HG03108 (cell line): ENCODE measurements around the gene FRAT2.

Source experiments
- ATAC-seq: cut with Tn5 transposase; IDR thresholded peaks from one replicate; pipeline ENCODE4 v1.9.1; 2021; ENCODE audit warnings: moderate library complexity; ENCODE audit not compliant: unreplicated experiment

The FRAT2 gene

GRCh38 chr10:97327348-97328294 is 6.9 kb downstream of the FRAT2 start:
- ATAC-seq = no peak

DNA sequence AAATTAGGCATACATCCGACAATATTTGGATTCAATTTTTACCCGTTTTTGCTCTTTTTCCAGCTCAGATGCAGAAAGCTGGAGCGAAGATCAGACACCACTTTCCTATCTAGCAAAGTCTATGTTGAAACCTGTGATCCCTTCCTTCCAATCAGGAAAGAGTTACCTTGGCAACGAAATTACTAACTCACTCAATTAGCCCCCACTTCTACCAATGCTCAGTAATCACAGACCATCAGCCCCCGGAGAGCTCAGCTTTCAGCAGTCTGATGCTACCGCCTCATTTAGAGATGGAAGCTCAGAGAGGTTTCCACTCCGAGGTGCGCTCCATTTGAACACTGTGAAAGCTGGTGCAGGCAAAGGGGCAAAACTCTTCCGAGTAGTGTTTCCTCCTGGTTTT is 8.8 kb downstream of the FRAT2 start:
- ATAC-seq = no peak

GRCh38 chr10:97323501-97323900 is 11.0 kb downstream of the FRAT2 start:
- ATAC-seq = no peak

DNA sequence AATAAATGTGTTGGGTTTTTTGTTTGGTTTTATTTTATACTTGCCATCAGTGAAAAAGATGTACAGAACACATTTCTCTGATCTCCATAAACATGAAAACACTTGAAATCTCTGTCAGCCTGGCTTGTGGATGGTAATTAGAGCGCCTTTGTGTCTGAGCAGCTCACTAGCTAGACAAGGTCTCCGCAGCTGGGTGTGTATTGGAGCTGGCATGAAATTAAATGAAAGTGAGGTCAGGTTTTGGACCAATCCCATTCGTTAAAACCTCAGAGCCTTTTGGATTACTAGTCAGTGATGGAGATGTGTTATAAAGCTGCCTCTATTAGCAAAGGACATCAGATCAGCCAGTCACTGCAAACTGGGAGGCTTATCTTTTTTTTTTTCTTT is 12.7 kb downstream of the FRAT2 start:
- ATAC-seq = no peak

GRCh38 chr10:97321032-97321803 is 13.3 kb downstream of the FRAT2 start:
- ATAC-seq = no peak

- no peak for ATAC-seq
These were observed 14.0 kb downstream of the FRAT2 start for GRCh38 chr10:97320480-97321031.

DNA sequence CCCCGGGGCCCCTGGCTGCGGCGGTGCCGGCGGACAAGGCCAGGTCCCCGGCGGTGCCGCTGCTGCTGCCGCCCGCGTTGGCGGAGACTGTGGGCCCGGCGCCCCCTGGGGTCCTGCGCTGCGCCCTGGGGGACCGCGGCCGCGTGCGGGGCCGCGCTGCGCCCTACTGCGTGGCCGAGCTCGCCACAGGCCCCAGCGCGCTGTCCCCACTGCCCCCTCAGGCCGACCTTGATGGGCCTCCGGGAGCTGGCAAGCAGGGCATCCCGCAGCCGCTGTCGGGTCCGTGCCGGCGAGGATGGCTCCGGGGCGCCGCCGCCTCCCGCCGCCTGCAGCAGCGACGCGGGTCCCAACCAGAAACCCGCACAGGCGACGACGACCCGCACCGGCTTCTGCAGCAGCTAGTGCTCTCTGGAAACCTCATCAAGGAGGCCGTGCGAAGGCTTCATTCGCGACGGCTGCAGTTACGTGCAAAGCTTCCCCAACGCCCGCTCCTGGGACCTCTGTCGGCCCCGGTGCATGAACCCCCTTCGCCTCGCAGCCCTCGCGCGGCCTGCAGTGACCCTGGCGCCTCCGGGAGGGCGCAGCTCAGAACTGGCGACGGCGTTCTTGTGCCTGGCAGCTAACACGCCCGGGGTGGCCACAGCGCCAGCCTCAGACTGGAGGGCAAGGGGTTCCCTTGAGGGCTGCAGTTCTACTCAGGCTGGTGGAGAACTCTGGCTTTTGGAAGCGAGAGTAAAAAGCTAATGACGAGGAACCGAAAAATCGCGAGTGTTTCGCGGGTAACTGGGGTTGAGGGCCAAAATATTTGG is 14.7 kb downstream of the FRAT2 start:
- peak; percentile 36 for ATAC-seq

DNA sequence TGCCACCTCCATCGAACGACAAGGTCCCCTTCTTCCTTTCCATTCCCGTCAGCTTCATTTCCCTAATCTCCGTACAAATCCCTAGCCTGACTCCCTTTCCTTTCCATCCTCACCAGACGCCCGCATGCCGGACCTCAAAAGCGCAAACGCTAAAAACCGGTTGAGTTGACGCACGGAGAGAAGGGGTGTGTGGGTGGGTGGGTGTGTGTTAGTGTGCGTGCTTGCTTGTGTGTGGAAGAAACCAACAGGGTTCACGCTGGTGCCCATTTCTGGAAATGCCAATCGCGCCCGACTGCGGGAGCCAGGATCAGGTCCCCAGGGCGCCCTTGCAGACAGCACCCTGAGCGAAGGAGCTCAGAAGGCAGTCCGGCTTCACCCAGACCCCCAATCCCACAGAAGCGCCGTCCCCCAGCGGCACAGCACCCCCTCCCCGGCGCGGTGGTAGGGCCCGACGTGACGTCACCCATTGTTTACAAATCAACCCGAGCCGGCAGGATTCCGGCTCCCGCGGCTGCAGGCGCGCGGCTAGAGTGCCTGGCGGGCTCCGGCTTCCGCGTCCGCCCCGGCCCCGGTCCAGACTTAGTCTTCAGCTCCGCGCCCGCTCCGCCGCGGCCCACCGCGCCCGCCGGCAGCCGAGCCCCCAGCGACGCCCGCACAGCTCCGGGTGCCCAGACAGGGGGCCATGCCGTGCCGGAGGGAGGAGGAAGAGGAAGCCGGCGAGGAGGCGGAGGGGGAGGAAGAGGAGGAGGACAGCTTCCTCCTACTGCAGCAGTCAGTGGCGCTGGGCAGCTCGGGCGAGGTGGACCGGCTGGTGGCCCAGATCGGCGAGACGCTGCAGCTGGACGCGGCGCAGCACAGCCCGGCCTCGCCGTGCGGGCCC is 15.5 kb downstream of the FRAT2 start, which contains the start of gene FRAT1:
FRAT1 (plus strand) TSS at position 500 of the 880 bp plus-strand sequence; CDS start at position 683, 183 bp downstream.
- ATAC-seq = peak; percentile 76

DNA sequence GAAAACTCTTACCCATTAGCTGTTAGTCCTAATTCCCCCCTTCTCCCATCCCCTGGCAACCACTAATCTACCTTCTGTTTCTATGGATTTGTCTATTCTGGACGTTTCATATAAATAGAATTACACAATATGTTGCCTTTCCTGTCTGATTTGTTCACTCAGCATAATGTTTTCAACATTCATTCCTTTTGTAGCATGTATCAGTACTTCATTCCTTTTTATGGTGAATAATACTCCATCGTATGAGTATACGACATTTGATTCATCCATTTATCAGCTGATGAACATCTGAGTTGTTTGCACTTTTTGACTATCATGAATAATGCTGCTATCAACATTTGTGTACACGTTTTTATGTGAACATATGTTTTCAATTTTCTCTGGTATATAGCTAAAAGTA is 19.9 kb downstream of the FRAT2 start:
- no peak for ATAC-seq

DNA sequence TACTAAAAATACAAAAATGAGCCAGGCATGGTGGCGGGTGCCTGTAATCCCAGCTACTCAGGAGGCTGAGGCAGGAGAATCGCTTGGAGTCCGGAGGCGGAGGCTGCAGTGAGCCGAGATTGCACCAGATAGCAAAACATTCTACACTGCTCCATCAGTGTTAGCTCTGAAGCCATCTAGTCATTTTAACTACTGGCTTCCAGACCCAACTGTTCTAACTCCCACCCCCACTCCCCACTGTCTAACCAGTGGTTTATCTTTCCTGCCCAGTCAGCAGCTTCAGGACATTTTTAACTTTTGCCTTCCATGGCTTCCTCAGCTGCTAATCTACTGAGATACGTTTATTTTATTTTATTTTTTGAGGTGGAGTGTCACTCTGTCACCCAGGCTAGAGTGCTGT is 21.6 kb downstream of the FRAT2 start:
- no peak for ATAC-seq

DNA sequence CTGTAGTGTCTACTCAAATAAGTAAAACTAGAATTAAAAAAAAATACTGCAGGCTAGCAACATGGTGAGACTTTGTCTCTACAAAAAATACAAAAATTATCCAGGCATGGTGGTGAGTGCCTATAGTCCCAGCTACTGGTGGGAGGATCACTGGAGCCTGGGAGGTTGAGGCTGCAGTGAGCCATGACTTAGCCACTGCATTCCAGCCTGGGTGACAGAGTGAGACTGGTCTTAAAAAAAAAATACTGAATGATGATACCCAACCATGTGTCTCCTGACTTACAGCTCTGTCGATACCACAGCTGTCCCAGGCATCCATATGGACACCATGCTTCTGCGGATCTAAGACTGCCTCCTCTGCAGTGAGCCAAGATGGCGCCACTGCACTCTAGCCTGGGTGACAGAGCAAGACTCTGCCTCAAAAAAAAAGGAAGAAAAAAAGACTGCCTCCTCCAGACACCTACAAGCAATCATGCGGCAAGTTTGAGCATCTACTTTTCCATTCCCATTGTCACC is 23.4 kb downstream of the FRAT2 start:
- ATAC-seq = no peak

DNA sequence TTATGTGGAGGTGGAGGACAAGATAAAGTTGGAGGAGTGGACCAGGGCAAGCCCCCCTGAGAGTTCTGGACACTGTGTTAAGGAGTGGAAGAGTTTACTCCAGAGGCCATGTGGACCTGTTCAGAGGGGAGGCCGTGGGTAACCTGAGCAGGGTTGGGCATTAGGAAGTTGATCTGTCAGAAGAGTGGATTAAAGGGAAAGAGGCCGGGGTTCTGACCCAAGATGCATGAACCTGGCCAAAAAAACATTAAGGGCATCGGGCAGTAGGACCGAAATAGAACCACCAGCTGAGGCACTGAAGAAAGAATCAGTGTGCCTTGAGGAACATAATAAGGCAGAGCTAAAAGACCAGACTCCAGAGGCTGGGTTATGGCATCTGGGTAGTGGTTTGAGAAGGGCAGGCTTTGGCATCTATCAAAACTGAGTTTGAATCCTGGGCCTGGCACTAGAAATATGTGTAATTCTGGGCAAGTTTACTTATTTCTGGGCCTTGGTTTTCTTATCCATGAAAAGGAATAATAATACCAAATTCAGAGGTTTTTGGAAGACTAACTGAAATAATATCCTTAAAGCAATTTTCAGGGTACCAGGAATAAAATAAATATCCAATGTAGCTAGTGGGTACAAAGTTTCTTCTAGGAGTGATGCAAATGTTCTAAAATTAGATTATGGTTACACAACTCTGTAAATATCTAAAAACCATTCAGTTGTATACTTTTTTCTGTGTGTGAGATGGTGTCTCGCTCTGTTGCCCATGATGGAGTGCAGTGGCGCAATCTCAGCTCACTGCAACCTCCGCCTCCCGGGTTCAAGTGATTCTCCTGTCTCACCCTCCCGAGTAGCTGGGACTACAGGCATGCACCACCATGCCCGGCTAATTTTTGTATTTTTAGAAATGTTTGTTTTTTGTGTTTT is 26.4 kb downstream of the FRAT2 start:
- no peak for ATAC-seq

GRCh38 chr10:97307441-97307840 is 27.1 kb downstream of the FRAT2 start:
- no peak for ATAC-seq

- ATAC-seq = no peak
These were observed 32.3 kb downstream of the FRAT2 start for GRCh38 chr10:97302088-97302791.

DNA sequence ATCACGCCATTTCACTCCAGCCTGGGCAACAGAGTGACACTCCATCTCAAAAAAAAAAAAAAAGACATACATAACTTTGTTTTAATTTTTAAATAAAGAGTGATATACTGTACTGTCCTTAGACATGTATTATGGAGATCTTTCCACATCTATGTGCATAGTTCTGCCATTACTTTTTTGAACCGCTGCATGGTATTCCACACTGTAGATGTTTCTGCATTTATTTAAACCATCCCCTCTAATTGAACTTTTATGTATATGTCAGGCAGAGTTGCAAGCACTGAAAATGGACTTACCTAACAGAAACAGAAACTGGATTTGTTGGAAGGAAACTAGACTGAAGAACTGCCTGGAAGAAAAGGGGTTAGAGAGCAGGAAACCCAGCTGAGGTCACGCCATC is 33.5 kb downstream of the FRAT2 start:
- ATAC-seq = no peak

GRCh38 chr10:97298223-97298571 is 36.3 kb downstream of the FRAT2 start:
- ATAC-seq = no peak

GRCh38 chr10:97297556-97298222 is 36.8 kb downstream of the FRAT2 start:
- ATAC-seq = no peak

GRCh38 chr10:97292862-97293198 is 41.7 kb downstream of the FRAT2 start:
- ATAC-seq = no peak
